HG03469 (cell line): ENCODE results near the gene FEM1A.
"Not testable (repeated sequence)": the region's sequence is repeated elsewhere in the genome, so short reads cannot be mapped to it uniquely, and the experiment has no call there.

Source experiments
- ATAC-seq: cut with Tn5 transposase; IDR thresholded peaks from one replicate; pipeline ENCODE4 v1.9.1; 2021; ENCODE audit warnings: mild to moderate bottlenecking, moderate library complexity, moderate number of reproducible peaks; ENCODE audit not compliant: unreplicated experiment

The FEM1A gene

GRCh38 chr19:4791183-4792018, at the start of gene FEM1A:
Gene FEM1A (plus strand): TSS chr19:4791734. CDS start chr19:4791855, 121 bp downstream.
- peak; percentile 80 for ATAC-seq

- no peak for ATAC-seq
These were observed 48.5 kb upstream of the FEM1A start for GRCh38 chr19:4742723-4743646.

GRCh38 chr19:4744451-4745174, 46.9 kb upstream of the FEM1A start:
- ATAC-seq: no peak

- ATAC-seq: not testable (repeated sequence)
These were observed 46.4 kb upstream of the FEM1A start for GRCh38 chr19:4745175-4745574.

- no peak for ATAC-seq
These were observed 45.5 kb upstream of the FEM1A start for GRCh38 chr19:4745986-4746385.

GRCh38 chr19:4748185-4748584, 43.3 kb upstream of the FEM1A start:
- no peak for ATAC-seq

- no peak for ATAC-seq
These were observed 42.9 kb upstream of the FEM1A start for GRCh38 chr19:4748589-4748988.

GRCh38 chr19:4749870-4750590, 41.5 kb upstream of the FEM1A start:
- no peak for ATAC-seq

GRCh38 chr19:4754248-4754647, 37.3 kb upstream of the FEM1A start:
- no peak for ATAC-seq

GRCh38 chr19:4755459-4755858, 36.1 kb upstream of the FEM1A start:
- ATAC-seq: no peak

- no peak for ATAC-seq
These were observed 33.5 kb upstream of the FEM1A start for GRCh38 chr19:4758082-4758481.

GRCh38 chr19:4758659-4759058, 32.9 kb upstream of the FEM1A start:
- no peak for ATAC-seq

GRCh38 chr19:4759388-4760284, 31.9 kb upstream of the FEM1A start:
- no peak for ATAC-seq

GRCh38 chr19:4760285-4760650, 31.3 kb upstream of the FEM1A start:
- no peak for ATAC-seq

GRCh38 chr19:4763021-4763420, 28.5 kb upstream of the FEM1A start:
- no peak for ATAC-seq

GRCh38 chr19:4764393-4764660, 27.2 kb upstream of the FEM1A start:
- ATAC-seq: no peak

GRCh38 chr19:4768934-4769777, 22.4 kb upstream of the FEM1A start:
- no peak for ATAC-seq

- ATAC-seq: no peak
These were observed 19.0 kb upstream of the FEM1A start for GRCh38 chr19:4772566-4772965.
